ENCODE results near the gene HSPA8. TPM values are rescaled to one million over a fixed set of nuclear protein-coding genes. Genes with fewer than 3 reads are reported as not detected.

The HSPA8 gene
- total RNA-seq, 2 donors from 2014 or later: 1,572 to 1,940 TPM

DNA sequence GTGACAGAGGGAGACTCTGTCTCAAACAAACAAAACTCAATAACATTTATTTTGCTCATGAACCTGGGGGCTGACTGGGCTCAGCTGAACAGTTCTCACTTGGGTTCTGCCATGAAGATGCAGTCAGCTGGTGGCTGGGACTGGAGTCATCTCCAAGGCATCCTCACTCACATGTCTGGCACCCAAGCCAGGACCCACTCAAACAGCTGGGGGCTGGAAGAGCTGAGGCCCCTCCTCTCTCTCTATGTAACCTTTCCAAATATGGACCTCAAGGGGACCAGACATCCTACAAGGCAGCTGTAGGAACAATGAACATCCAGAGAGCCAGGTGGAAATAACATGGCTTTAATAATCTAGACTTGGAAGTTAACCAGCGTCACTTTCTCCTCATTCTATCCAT lies 16.8 kb downstream of the HSPA8 start:
- Histone ChIP-seq H3K4me1 (ENCODE audit: control insufficient read depth, insufficient read depth, low read length) (no peaks in the 10 kb centered on the region), H3K36me3 (ENCODE audit: control insufficient read depth, insufficient read depth, low read length) (no peaks in the 10 kb centered on the region), H3K27me3 (ENCODE audit: control insufficient read depth, insufficient read depth, low read length, poor library complexity, severe bottlenecking) (peaks cover under 1% of the 10 kb centered on the region), H3K27ac (ENCODE audit: low read depth, low read length) (no peak overlapping the region), H3K4me3 (ENCODE audit: low read length) (no peak overlapping the region), H3K9ac (ENCODE audit: extremely low read depth, low read length, poor library complexity, severe bottlenecking) (no peak overlapping the region), H3K9me3 (ENCODE audit: control insufficient read depth, low read length) (no peaks in the 10 kb centered on the region)
- no peak overlapping the region for H3K27ac Mint-ChIP-seq
- TF ChIP-seq, protein P1, sequence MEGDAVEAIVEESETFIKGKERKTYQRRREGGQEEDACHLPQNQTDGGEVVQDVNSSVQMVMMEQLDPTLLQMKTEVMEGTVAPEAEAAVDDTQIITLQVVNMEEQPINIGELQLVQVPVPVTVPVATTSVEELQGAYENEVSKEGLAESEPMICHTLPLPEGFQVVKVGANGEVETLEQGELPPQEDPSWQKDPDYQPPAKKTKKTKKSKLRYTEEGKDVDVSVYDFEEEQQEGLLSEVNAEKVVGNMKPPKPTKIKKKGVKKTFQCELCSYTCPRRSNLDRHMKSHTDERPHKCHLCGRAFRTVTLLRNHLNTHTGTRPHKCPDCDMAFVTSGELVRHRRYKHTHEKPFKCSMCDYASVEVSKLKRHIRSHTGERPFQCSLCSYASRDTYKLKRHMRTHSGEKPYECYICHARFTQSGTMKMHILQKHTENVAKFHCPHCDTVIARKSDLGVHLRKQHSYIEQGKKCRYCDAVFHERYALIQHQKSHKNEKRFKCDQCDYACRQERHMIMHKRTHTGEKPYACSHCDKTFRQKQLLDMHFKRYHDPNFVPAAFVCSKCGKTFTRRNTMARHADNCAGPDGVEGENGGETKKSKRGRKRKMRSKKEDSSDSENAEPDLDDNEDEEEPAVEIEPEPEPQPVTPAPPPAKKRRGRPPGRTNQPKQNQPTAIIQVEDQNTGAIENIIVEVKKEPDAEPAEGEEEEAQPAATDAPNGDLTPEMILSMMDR (conservative IDR thresholded peaks at IDR 0.05): no peak
- DNase-seq: no peak
- H3K27me3 Mint-ChIP-seq (ENCODE audit: insufficient read depth): no peaks in the 10 kb centered on the region
- H3K9me3 Mint-ChIP-seq: no peaks in the 10 kb centered on the region
- WGBS, 2 experiments (ENCODE audit: insufficient coverage in 1 of 2, insufficient read length in 1 of 2): 100% methylated on average over 1 of the region's 1 CpG
- H3K36me3 Mint-ChIP-seq (ENCODE audit: low read depth): no peaks in the 10 kb centered on the region
- no peak overlapping the region for H3K4me3 Mint-ChIP-seq
- no peaks in the 10 kb centered on the region for H3K4me1 Mint-ChIP-seq

DNA sequence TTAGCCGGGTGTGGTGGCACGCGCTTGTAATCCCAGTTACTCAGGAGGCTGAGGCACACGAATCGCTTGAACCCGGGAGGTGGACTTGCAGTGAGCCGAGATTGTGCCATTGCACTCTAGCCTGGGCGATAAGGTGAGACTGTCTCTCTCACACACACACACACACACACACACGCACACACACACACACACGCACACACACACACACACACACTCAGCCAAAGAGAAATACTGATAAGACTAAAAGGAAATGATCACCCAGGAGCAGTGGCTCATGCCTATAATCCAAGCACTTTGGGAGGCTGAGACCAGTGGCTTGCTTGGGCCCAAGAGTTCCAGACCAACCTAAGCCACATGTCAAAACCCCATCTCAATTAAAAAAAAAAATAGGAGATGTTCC lies 20.8 kb downstream of the HSPA8 start:
- no peaks in the 10 kb centered on the region for H3K9me3 Mint-ChIP-seq
- no peaks in the 10 kb centered on the region for H3K36me3 ChIP-seq (ENCODE audit: control insufficient read depth, insufficient read depth, low read length)

DNA sequence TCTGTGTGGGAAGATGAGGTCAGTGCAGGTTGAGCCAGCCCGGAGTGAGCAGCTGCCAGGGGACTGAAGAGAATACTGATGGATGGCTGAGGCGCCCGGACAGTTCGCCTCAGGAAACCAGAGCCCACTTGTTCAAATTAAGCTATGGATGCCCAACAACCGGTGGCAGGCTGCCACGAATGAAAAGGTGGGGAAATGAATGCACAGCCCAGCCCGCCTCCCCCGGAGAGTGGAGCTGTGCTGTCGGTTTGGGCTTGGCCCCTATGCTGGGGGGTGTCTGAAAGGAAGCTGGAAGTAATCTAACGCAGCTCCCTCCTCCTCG lies 21.9 kb downstream of the HSPA8 start:
- Mint-ChIP-seq H3K9me3 (no peaks in the 10 kb centered on the region), H3K4me3 (no peak overlapping the region), H3K27me3 (ENCODE audit: insufficient read depth) (peaks cover 29% of the 10 kb centered on the region), H3K4me1 (no peaks in the 10 kb centered on the region), H3K36me3 (ENCODE audit: low read depth) (no peaks in the 10 kb centered on the region), H3K27ac (no peak overlapping the region)
- Histone ChIP-seq H3K36me3 (ENCODE audit: control insufficient read depth, insufficient read depth, low read length) (no peaks in the 10 kb centered on the region), H3K27ac (ENCODE audit: low read depth, low read length) (no peak overlapping the region), H3K9ac (ENCODE audit: extremely low read depth, low read length, poor library complexity, severe bottlenecking) (no peak overlapping the region), H3K9me3 (ENCODE audit: control insufficient read depth, low read length) (no peaks in the 10 kb centered on the region), H3K4me3 (ENCODE audit: low read length) (no peak overlapping the region), H3K4me1 (ENCODE audit: control insufficient read depth, insufficient read depth, low read length) (no peaks in the 10 kb centered on the region), H3K27me3 (ENCODE audit: control insufficient read depth, insufficient read depth, low read length, poor library complexity, severe bottlenecking) (peaks cover 17% of the 10 kb centered on the region)
- 68 to 83% methylated on average over 8 to 11 of the region's 11 CpGs for WGBS, 2 experiments (ENCODE audit: insufficient coverage in 1 of 2, insufficient read length in 1 of 2)
- no peak for DNase-seq
- TF ChIP-seq, protein P1 (conservative IDR thresholded peaks at IDR 0.05): no peak

More for the DNA sequence above, 20.8 kb downstream of the HSPA8 start:
- peaks cover 7% of the 10 kb centered on the region for H3K27me3 ChIP-seq (ENCODE audit: control insufficient read depth, insufficient read depth, low read length, poor library complexity, severe bottlenecking)
- no peak for DNase-seq
- WGBS, 2 experiments (ENCODE audit: insufficient coverage in 1 of 2, insufficient read length in 1 of 2): 92 to 93% methylated on average over 6 to 9 of the region's 10 CpGs
- Mint-ChIP-seq H3K27ac (no peak overlapping the region), H3K4me3 (no peak overlapping the region), H3K27me3 (ENCODE audit: insufficient read depth) (peaks cover 18% of the 10 kb centered on the region), H3K36me3 (ENCODE audit: low read depth) (no peaks in the 10 kb centered on the region), H3K4me1 (no peaks in the 10 kb centered on the region)
- no peak overlapping the region for H3K4me3 ChIP-seq (ENCODE audit: low read length)
- TF ChIP-seq, protein P1 (conservative IDR thresholded peaks at IDR 0.05): no peak
- no peaks in the 10 kb centered on the region for H3K4me1 ChIP-seq (ENCODE audit: control insufficient read depth, insufficient read depth, low read length)
- H3K9me3 ChIP-seq (ENCODE audit: control insufficient read depth, low read length): no peaks in the 10 kb centered on the region
- H3K27ac ChIP-seq (ENCODE audit: low read depth, low read length): no peak overlapping the region
- no peak overlapping the region for H3K9ac ChIP-seq (ENCODE audit: extremely low read depth, low read length, poor library complexity, severe bottlenecking)

All from endodermal cell (in vitro differentiated cells).